DMS 273 treated with DMSO at 0.1 percent for 48 hours (cell line): ENCODE data around the gene STAP2.

ENCODE experiments used
- DNase-seq: peaks from one replicate; lab custom pipeline; 2025; lab: John Stamatoyannopoulos, UW

Gene STAP2

DNA sequence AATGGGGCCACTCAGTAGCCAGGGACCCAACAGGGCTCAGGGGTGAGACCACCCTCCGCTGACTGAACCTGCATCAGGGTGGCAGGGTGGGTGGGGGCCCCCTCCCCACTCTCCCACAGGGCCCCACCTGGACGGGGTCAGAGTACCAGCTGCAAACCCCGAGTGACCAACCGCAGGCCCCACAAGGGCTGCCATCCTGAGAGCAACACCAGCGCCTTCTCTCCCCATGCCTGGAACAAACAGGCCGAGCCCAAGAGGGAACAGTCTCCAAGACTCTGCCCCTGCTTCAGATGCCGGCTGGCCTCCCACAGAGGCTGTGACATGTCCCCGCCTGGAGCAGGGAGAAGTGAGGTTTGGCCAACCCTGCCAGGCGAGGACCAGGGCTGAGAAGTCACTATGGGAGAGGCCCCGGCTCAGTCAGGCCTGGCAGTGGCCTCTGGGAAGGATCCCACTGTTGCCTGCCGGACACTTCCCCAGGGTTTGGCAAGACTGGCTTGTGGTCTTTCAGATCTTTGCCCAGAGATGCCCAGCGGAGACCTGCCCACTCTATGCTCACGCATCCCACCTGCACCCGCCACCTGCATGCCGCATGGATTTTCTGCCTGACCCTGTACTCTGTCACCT lies 31.9 kb upstream of the STAP2 start:
- no peak for DNase-seq

DNA sequence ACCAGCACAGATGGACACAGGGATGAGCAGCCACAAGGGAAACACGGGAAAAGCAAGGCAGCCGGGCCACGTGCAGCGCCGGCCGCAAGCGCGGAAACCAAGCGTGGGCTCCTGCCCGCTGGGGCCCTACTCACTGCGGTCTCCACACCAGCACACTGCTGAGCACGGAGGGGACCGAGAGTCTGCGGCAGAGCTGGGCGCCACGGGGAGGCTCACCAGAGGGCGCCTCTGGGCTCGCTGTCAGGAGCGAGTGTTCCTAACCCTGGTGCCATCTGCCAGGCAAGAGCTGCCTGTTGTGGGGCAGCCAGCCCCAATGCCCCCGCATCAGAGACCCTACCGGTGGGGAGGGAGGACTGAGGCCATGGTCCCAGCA lies 31.2 kb upstream of the STAP2 start:
- DNase-seq: no peak

GRCh38 chr19:4369109-4369887 lies 30.7 kb upstream of the STAP2 start:
- no peak for DNase-seq

GRCh38 chr19:4368128-4368820 lies 29.6 kb upstream of the STAP2 start:
- no peak for DNase-seq

GRCh38 chr19:4367781-4368127 lies 29.1 kb upstream of the STAP2 start:
- no peak for DNase-seq

DNA sequence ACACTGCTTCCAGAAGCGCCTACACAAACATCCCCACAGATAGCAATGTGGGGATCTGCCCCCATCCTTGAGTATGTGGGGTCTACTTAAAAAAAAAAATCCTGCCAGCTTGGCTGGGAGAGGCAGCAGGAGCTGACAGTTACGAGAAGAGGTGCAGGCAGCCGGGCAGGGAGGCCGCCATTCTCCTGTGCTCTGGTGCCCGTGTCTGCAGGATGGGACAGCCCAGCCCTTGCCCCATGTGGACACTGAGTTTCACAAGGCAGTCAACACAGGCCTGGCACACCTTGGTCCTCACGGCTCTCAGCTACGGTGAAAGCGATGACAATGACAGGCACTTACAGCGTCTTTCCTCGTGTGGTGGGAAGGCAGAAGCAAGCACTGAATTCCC lies 28.7 kb upstream of the STAP2 start:
- DNase-seq: no peak

DNA sequence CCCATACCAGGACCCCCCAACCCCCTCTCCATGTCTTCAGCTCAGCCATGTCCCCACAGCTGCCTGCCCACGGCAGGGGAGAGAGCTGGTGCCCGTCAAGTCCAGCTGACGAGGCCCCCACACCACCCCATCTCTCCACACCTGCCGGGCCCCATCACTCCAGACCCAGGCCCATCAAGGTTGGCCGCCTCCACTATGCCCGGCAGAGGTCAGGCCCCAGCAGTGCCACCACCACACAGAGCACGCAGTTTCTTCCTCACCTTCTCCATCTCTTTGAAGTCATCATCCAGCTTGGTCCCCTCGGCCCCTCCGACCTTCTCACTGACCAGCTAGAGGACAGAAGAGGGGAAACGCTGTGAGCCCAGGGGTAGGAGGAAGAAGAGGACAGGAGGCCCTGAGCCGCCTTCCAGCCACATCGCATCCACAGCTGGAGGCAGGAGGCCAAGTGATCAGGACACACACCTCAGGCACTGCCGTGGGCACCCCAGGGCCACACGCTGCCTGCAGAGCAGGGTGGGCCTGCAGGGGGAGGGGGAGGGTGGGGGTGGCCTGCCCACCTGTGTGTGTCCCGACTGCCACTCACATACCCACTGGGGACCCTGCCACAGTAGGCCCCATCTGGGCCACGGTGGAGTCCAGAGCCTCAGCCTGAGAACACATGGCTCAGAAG lies 28.2 kb upstream of the STAP2 start:
- no peak for DNase-seq

DNA sequence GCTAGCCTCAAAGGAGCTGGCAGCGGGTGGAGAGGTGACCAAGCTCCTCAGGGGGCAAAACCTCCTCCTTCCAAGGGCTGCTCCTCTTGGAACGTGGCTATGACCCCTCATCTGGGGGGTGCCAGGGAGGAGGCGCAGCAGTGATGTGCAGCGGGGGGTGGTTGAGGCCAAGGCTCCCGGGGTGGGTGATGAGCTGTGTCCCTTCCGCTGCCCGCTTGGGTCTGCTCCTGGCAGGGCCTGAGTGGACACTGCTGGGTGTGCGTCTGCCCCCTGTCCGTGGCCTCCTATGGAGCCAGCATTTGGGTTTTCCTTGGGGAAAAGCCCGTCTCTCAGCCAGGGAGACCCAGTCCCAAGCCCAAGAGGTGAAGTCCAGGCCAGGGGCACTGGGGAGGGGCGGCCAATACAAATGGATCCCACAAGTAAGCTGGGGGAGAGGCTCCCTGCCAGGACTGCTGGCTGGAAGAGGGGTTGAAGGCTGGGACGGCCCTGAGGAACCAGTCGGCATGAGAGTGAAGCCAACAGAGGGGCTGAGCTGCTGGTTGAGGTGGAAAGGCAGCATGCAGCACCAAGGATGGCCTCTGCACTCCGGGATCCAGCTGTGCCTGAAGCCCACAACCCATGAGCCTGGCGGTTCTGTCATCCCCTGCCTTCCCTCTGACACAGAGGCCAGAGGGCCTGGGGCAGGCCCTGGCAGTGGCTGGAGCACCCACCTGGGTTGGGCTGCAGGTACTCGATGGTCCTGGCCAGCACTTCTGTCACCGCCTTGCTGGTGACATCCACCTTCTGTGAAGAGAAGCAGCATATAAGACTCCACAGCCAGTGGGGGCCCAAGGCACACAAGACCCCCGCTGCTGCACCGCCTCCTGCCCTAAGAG lies 27.4 kb upstream of the STAP2 start:
- DNase-seq: no peak

GRCh38 chr19:4365341-4365740 lies 26.7 kb upstream of the STAP2 start:
- no peak for DNase-seq

GRCh38 chr19:4363571-4364304 lies 25.1 kb upstream of the STAP2 start:
- DNase-seq: no peak

DNA sequence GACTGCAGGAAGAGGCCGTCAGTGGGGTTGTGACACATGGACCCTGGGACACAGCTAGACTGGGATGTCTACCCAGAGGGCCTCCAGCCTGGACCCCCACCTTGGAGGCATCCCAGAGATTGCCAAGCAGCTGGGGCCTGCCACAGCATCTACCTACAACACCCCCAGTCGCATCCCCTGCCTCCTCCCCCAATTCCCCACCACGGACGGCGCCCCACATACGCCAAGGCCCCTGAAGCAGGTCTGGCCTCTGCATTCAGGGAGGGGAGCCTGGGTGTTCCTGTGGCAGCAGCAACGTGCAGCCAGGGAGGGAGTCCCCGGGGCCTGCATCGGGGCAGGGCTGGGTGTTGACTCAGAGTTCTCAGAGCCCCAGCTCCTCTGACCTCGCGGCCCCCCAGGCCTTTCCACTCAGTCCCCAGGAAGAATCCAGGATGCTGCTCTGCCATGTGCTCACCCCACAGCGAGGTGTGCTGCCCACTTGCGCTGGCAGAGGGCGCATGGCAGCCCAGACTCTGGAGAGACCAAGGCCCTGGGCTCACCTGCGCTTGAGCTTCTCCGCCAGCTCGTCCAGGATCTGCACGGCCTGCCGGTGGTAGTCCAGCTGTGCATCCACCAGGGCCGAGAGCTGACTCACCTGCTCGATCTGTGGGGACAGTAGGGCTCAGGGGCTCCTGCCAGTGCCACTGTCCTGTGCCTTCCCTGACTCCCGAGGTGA lies 24.4 kb upstream of the STAP2 start:
- DNase-seq: no peak

- DNase-seq: no peak
These were observed 23.6 kb upstream of the STAP2 start for GRCh38 chr19:4362101-4362828.

GRCh38 chr19:4361152-4362046 lies 22.8 kb upstream of the STAP2 start:
- no peak for DNase-seq

DNA sequence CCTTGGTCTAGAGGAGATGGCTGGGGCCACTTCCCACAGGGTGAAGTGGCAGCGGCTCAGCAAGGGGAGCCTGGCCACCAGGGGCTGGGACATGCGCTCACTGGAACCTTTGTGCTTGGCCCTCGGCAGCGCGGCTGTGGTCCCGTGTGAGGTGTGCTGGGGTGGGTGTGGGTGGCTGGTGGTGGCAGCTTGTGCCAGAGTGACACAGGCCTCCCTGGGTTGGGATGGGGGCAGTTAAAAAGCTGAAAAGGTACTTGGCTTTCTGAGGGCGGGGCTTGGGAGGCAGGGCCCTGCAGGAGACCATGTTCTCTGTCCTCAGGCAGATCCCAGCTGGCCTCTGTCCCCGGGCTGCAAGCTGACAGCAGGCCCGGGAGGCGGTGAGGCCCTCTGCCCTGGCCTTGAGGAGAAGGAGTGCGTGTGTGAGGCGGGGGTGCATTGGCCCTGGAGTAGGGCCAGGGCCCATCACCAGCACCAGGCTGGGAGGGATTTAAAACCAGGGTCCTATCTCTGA lies 22.1 kb upstream of the STAP2 start:
- DNase-seq: no peak

- no peak for DNase-seq
These were observed 21.5 kb upstream of the STAP2 start for GRCh38 chr19:4360081-4360569.

DNA sequence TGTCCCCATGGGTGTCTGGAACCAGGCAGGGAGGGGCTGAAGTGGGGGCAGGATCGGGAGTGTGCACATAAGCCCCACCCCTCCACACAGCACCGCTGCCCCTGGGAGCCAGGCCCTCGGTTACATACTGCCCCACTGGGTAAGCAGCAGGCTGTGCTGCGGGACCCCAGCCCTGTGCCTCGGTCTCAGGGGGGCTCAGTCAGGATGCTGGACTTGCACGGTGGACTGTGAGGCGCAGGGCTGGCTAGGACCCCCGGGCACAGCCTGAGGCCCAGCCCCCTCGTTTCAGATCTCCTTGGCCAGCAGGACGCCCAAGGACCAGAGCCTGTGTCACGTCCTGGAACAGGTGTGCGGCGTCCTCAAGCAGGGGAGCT lies 21.0 kb upstream of the STAP2 start:
- DNase-seq: no peak

- DNase-seq: no peak
These were observed 20.3 kb upstream of the STAP2 start for GRCh38 chr19:4358709-4359626.
